OCI-LY1 (cell line): ENCODE data around the gene TERF2IP.

Experiments
- EZH2 ChIP-seq: fragments of 200-600 bp; sonication (generic), shearing (Covaris generic); IDR thresholded peaks from 2 replicates; pipeline ENCODE4 v1.8.0; 2017; ENCODE audit warnings: borderline replicate concordance, mixed run types, mild to moderate bottlenecking, antibody characterized with exemption, low read length, moderate library complexity, mixed read lengths
- TF ChIP-seq, protein P1 (sequence below): fragments of 200-600 bp; sonication (generic), shearing (Covaris generic); IDR thresholded peaks from 2 replicates; pipeline ENCODE4 v1.5.1; 2017; ENCODE audit warnings: mild to moderate bottlenecking, antibody characterized with exemption, low read length, moderate library complexity, mixed read lengths

DNA sequence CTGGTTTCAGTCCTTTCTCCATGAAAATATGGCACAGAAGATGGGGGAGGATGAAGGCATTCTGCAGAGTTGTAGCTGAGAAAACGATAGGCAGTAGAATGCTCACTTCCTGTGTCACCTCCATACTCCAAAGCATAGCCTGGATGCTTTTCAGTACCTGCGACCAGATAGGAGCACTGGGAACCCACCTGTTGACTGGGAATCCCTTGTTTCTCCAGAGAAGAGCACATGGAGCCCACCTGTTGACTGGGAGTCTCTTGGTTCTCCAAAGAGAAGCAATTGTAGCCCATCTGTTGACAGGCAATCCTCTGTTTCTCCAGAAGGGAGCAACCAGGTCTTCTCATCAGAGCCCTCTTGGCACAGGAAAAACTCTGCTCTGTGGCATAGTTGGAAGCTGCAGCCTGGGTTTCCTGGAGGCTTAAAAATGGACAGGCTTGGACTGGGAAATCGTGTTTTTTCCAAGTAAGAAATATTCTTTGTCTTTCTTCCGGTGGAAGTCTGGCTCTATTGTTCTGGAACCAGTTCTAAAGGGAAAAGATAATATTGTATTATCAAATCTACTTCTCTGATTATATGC lies 13.2 kb downstream of the TERF2IP start:
- TF ChIP-seq, protein P1, sequence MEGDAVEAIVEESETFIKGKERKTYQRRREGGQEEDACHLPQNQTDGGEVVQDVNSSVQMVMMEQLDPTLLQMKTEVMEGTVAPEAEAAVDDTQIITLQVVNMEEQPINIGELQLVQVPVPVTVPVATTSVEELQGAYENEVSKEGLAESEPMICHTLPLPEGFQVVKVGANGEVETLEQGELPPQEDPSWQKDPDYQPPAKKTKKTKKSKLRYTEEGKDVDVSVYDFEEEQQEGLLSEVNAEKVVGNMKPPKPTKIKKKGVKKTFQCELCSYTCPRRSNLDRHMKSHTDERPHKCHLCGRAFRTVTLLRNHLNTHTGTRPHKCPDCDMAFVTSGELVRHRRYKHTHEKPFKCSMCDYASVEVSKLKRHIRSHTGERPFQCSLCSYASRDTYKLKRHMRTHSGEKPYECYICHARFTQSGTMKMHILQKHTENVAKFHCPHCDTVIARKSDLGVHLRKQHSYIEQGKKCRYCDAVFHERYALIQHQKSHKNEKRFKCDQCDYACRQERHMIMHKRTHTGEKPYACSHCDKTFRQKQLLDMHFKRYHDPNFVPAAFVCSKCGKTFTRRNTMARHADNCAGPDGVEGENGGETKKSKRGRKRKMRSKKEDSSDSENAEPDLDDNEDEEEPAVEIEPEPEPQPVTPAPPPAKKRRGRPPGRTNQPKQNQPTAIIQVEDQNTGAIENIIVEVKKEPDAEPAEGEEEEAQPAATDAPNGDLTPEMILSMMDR: no peak
- TF ChIP-seq EZH2: no peak
